ENCODE data around the gene PHC2.
"Not testable (repeated sequence)": the region's sequence is repeated elsewhere in the genome, so short reads cannot be mapped to it uniquely, and the experiment has no call there.

The PHC2 gene

GRCh38 chr1:33312413-33312749 is 118.5 kb downstream of the PHC2 start:
- TF ChIP-seq, protein P1, sequence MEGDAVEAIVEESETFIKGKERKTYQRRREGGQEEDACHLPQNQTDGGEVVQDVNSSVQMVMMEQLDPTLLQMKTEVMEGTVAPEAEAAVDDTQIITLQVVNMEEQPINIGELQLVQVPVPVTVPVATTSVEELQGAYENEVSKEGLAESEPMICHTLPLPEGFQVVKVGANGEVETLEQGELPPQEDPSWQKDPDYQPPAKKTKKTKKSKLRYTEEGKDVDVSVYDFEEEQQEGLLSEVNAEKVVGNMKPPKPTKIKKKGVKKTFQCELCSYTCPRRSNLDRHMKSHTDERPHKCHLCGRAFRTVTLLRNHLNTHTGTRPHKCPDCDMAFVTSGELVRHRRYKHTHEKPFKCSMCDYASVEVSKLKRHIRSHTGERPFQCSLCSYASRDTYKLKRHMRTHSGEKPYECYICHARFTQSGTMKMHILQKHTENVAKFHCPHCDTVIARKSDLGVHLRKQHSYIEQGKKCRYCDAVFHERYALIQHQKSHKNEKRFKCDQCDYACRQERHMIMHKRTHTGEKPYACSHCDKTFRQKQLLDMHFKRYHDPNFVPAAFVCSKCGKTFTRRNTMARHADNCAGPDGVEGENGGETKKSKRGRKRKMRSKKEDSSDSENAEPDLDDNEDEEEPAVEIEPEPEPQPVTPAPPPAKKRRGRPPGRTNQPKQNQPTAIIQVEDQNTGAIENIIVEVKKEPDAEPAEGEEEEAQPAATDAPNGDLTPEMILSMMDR (IDR thresholded peaks at IDR 0.05): no peak
- Histone ChIP-seq H3K4me1 (no peaks in the 10 kb centered on the region), H3K27ac (no peak overlapping the region), H3K9me3 (no peaks in the 10 kb centered on the region), H3K36me3 (no peaks in the 10 kb centered on the region), H3K4me3 (no peak overlapping the region), H3K27me3 (no peaks in the 10 kb centered on the region)
- no peak for DNase-seq
- intact Hi-C loops (cut with DNase I; ENCODE audit: low total_unique reads): no loop called here

DNA sequence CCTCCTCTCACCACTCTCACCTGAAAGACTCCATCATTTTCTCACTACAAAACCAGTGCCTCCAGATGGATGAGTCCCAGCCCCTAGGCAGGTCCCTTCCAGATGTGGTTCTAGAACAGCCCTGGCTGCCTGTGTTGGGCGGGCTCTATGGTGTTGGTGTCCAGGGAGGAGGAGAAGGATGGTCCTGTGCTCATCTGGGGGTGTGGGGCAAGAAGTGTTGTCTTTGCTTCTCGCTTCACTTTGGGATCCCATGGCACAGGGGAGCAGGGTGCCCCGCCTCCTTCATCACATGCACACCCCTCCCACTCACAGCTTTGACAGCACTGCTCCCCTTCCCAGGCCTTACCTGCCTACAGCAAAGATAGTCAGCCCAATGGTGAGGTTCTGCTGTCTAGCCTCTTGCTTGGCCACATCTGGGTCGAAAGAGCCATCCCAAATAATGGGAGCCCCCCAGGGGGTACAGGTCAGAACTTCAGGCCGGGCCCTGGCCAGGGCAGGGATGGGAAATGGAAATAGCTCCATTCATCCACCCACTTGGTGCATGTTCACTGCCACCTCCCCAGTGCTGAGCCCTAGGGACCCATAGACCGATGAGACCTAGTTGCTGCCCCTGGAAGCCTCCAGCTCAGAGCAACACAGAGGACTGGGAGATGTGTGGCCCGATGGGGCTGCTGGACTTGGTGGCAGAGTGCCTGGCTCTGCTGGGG is 119.0 kb downstream of the PHC2 start:
- Histone ChIP-seq H3K36me3 (no peaks in the 10 kb centered on the region), H3K9me3 (no peaks in the 10 kb centered on the region), H3K27ac (no peak overlapping the region), H3K27me3 (peaks cover 0 to 2% of the 10 kb centered on the region in 2 donors), H3K4me1 (peaks cover 0 to 5% (median 4%) of the 10 kb centered on the region in 4 donors), H3K4me3 (no peak overlapping the region)
- DNase-seq: no peak
- intact Hi-C loops (cut with DNase I; ENCODE audit: low total_unique reads): no loop called here
- TF ChIP-seq, protein P1 (IDR thresholded peaks at IDR 0.05): no peak

DNA sequence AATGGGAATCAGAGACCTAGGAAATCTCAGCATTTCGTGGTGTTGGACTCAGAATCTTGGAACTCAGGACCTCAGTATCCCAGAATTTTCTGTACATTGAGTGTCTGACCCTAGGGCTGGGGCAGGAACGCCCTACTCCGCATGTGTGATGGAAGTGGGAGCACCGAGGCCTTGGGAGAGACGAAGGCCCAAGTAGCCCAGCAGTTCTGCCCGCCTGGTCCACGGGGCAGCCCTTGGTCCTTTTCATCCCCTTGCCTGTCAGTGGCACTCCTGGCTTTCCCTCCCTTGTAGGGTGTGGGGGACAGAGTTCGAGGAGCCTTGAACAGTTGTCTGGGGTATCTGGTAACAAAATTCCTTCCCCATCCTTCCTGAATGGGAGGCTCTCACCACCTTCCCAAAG is 120.2 kb downstream of the PHC2 start:
- no peak for DNase-seq
- no peaks in the 10 kb centered on the region for H3K36me3 ChIP-seq
- H3K27me3 ChIP-seq: peaks cover 0 to 9% of the 10 kb centered on the region in 2 donors
- intact Hi-C loops (cut with DNase I; ENCODE audit: low total_unique reads): no loop called here
- H3K4me1 ChIP-seq: peaks cover 0 to 13% (median 11%) of the 10 kb centered on the region in 4 donors
- H3K27ac ChIP-seq: no peak overlapping the region
- no peak overlapping the region for H3K4me3 ChIP-seq
- H3K9me3 ChIP-seq: no peaks in the 10 kb centered on the region
- TF ChIP-seq, protein P1 (IDR thresholded peaks at IDR 0.05): no peak

DNA sequence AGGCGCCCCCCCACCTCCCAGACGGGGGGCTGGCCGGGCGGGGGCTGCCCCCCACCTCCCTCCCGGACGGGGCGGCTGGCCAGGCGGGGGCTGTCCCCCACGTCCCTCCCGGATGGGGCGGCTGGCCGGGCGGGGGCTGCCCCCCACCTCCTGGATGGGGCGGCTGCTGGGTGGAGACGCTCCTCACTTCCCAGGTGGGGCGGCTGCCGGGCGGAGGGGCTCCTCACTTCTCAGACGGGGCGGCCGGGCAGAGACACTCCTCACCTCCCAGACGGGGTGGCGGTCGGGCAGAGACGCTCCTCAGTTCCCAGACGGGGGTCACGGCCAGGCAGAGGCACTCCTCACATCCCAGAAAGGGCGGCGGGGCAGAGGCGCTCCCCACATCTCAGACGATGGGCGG is 121.5 kb downstream of the PHC2 start:
- H3K9me3 ChIP-seq; intact Hi-C loops (cut with DNase I; ENCODE audit: low total_unique reads); H3K4me3 ChIP-seq; H3K27me3 ChIP-seq; H3K27ac ChIP-seq; H3K36me3 ChIP-seq: not testable (repeated sequence)
- H3K4me1 ChIP-seq: peaks cover 0 to 13% (median 11%) of the 10 kb centered on the region in 4 donors
- peak in 1 of 2 donors; percentile 48 for DNase-seq

GRCh38 chr1:33307494-33307864 is 123.4 kb downstream of the PHC2 start:
- intact Hi-C loops (cut with DNase I; ENCODE audit: low total_unique reads): no loop called here
- H3K36me3 ChIP-seq: peaks cover 0 to 5% (median 0%) of the 10 kb centered on the region in 3 donors

More at GRCh38 chr1:33307494-33307864, 123.4 kb downstream of the PHC2 start:
- no peak for DNase-seq
- Histone ChIP-seq H3K4me3 (no peak overlapping the region), H3K27me3 (peaks cover 0 to 9% of the 10 kb centered on the region in 2 donors), H3K4me1 (peaks cover 0 to 13% (median 11%) of the 10 kb centered on the region in 4 donors), H3K27ac (no peak overlapping the region), H3K9me3 (no peaks in the 10 kb centered on the region)
- TF ChIP-seq, protein P1 (IDR thresholded peaks at IDR 0.05): no peak
